Type B pancreatic cell (in vitro differentiated cells): ENCODE data around the gene JPH4. TPM values are rescaled to one million over a fixed set of nuclear protein-coding genes. Genes with fewer than 3 reads are reported as not detected.
"Not testable (repeated sequence)": the region's sequence is repeated elsewhere in the genome, so short reads cannot be mapped to it uniquely, and the experiment has no call there.

Source experiments
- DNase-seq: peaks from one replicate; pipeline ENCODE4 v3.0.0; 2021; ENCODE audit warnings: mixed read lengths; ENCODE audit not compliant: unreplicated experiment; ENCODE audit errors: extremely low spot score
- H3K27ac Mint-ChIP-seq: 2 replicates; pipeline ENCODE4 v1.8.0; 2021; ENCODE audit warnings: mild to moderate bottlenecking, mixed read lengths
- H3K27me3 Mint-ChIP-seq: 2 replicates; pipeline ENCODE4 v1.8.0; 2021; ENCODE audit warnings: mixed read lengths
- H3K36me3 Mint-ChIP-seq: 2 replicates; pipeline ENCODE4 v1.8.0; 2021; ENCODE audit warnings: mixed read lengths
- H3K4me1 Mint-ChIP-seq: one replicate; pipeline ENCODE4 v1.8.0; 2021; ENCODE audit warnings: mixed read lengths; ENCODE audit not compliant: unreplicated experiment
- H3K4me3 Mint-ChIP-seq: 2 replicates; pipeline ENCODE4 v1.8.0; 2021; ENCODE audit warnings: mild to moderate bottlenecking, mixed read lengths
- H3K9me3 Mint-ChIP-seq: 2 replicates; pipeline ENCODE4 v1.8.0; 2021; ENCODE audit warnings: mixed read lengths
- CTCF ChIP-seq: fragments of 200-600 bp; sonication (generic); conservative IDR thresholded peaks from 2 replicates; pipeline ENCODE4 v1.5.0; 2021; ENCODE audit warnings: antibody characterized with exemption, mild to moderate bottlenecking
- total RNA-seq: library from RNA; stranded (reverse); gene quantifications from 2 replicates; pipeline ENCODE4 v1.2.1, GENCODE V29; 2021; ENCODE audit warnings: low replicate concordance

The JPH4 gene
- total RNA-seq, 1 donor from 2014 or later = 8.3 TPM

- H3K36me3 Mint-ChIP-seq = peaks cover 5% of the 10 kb centered on the region
- H3K27ac Mint-ChIP-seq = no peak overlapping the region
- H3K4me1 Mint-ChIP-seq = peaks cover 17% of the 10 kb centered on the region
- no peak overlapping the region for H3K4me3 Mint-ChIP-seq
- no peaks in the 10 kb centered on the region for H3K27me3 Mint-ChIP-seq
- TF ChIP-seq CTCF = no peak
- DNase-seq = no peak
- no peaks in the 10 kb centered on the region for H3K9me3 Mint-ChIP-seq
Observed at GRCh38 chr14:23537351-23538049, 41.1 kb downstream of the JPH4 start.

- H3K36me3 Mint-ChIP-seq, H3K27me3 Mint-ChIP-seq, H3K27ac Mint-ChIP-seq, H3K4me3 Mint-ChIP-seq, H3K9me3 Mint-ChIP-seq, DNase-seq: not testable (repeated sequence)
- H3K4me1 Mint-ChIP-seq = peaks cover 17% of the 10 kb centered on the region
Observed at GRCh38 chr14:23536906-23537305, 41.7 kb downstream of the JPH4 start.

GRCh38 chr14:23536494-23536893 is 42.1 kb downstream of the JPH4 start:
- no peaks in the 10 kb centered on the region for H3K27me3 Mint-ChIP-seq
- no peak for DNase-seq
- no peaks in the 10 kb centered on the region for H3K36me3 Mint-ChIP-seq
- no peaks in the 10 kb centered on the region for H3K9me3 Mint-ChIP-seq
- TF ChIP-seq CTCF = no peak
- H3K4me3 Mint-ChIP-seq = no peak overlapping the region
- H3K27ac Mint-ChIP-seq = no peak overlapping the region
- peaks cover 17% of the 10 kb centered on the region for H3K4me1 Mint-ChIP-seq

GRCh38 chr14:23535943-23536342 is 42.6 kb downstream of the JPH4 start:
- Mint-ChIP-seq H3K4me1 (peaks cover 17% of the 10 kb centered on the region), H3K27me3 (no peaks in the 10 kb centered on the region), H3K36me3 (no peaks in the 10 kb centered on the region), H3K9me3 (no peaks in the 10 kb centered on the region), H3K27ac (no peak overlapping the region), H3K4me3 (no peak overlapping the region)
- TF ChIP-seq CTCF = no peak
- DNase-seq = no peak

- no peak for TF ChIP-seq CTCF
- Mint-ChIP-seq H3K4me3 (no peak overlapping the region), H3K9me3 (no peaks in the 10 kb centered on the region), H3K27me3 (no peaks in the 10 kb centered on the region), H3K36me3 (no peaks in the 10 kb centered on the region), H3K4me1 (peaks cover 16% of the 10 kb centered on the region), H3K27ac (no peak overlapping the region)
- no peak for DNase-seq
Observed at GRCh38 chr14:23533652-23534435, 44.7 kb downstream of the JPH4 start.

- Mint-ChIP-seq H3K4me1 (peaks cover 16% of the 10 kb centered on the region), H3K4me3 (no peak overlapping the region), H3K27me3 (no peaks in the 10 kb centered on the region), H3K9me3 (no peaks in the 10 kb centered on the region), H3K36me3 (peaks cover 6% of the 10 kb centered on the region), H3K27ac (no peak overlapping the region)
- TF ChIP-seq CTCF = no peak
- no peak for DNase-seq
Observed at GRCh38 chr14:23532658-23533057, 45.9 kb downstream of the JPH4 start.
